Common myeloid progenitor, CD34-positive (primary cell): ENCODE measurements around the gene PEMT.

ENCODE experiments used
- CTCF ChIA-PET: fragments of 350-600 bp; sonication (Branson Sonifier 250); formaldehyde crosslinking; loops from one replicate; lab custom pipeline; 2021; ENCODE audit warnings: antibody characterized with exemption; lab: Charles Lee
- POLR2A ChIA-PET: fragments of 350-600 bp; sonication (Branson Sonifier 250); formaldehyde crosslinking; loops from one replicate; lab custom pipeline; 2021; ENCODE audit warnings: antibody characterized with exemption; lab: Charles Lee
- DNase-seq, 3 donors: peaks; one replicate each; pipeline versions ENCODE4 v3.0.0 to v3.0.0-alpha.2; 2013
- H3K27ac ChIP-seq, 2 experiments: 1 replicate in 1 of 2; 2 replicates in 1 of 2; pipeline ENCODE4 v1.7.0; 2013; ENCODE audit warnings: inconsistent platforms in 2 of 2, low read length in 2 of 2, mild to moderate bottlenecking in 2 of 2, low read depth in 1 of 2, moderate library complexity in 1 of 2; ENCODE audit not compliant: severe bottlenecking in 2 of 2, insufficient read depth in 1 of 2, poor library complexity in 1 of 2
- H3K27me3 ChIP-seq, 5 experiments: replicated peaks in 2 of 5; 1 replicate in 3 of 5; 2 replicates in 2 of 5; pipeline versions ENCODE4 v1.6.1 to v1.7.0; 2013; ENCODE audit warnings: low read length in 4 of 5, mild to moderate bottlenecking in 2 of 5, moderate library complexity in 2 of 5, inconsistent platforms in 1 of 5; ENCODE audit not compliant: insufficient read depth in 5 of 5, control insufficient read depth in 4 of 5
- H3K36me3 ChIP-seq, 4 experiments: 1 replicate in 2 of 4; 2 replicates in 2 of 4; pipeline versions ENCODE4 v1.6.1 to v1.7.0; 2013; ENCODE audit warnings: low read length in 3 of 4, control low read depth in 1 of 4, mild to moderate bottlenecking in 1 of 4; ENCODE audit not compliant: control insufficient read depth in 4 of 4, insufficient read depth in 4 of 4
- H3K4me1 ChIP-seq, 4 experiments: 1 replicate in 3 of 4; 2 replicates in 1 of 4; pipeline versions ENCODE4 v1.6.1 to v1.7.1; 2013; ENCODE audit warnings: low read length in 3 of 4, mild to moderate bottlenecking in 3 of 4, control low read depth in 1 of 4, inconsistent platforms in 1 of 4, moderate library complexity in 1 of 4; ENCODE audit not compliant: control insufficient read depth in 4 of 4, insufficient read depth in 4 of 4; ENCODE audit errors: control extremely low read depth in 1 of 4
- H3K4me3 ChIP-seq, 7 experiments: 1 replicate in 4 of 7; 2 replicates in 3 of 7; pipeline versions ENCODE4 v1.5.1 to v1.7.0; 2013; ENCODE audit warnings: mild to moderate bottlenecking in 7 of 7, low read length in 6 of 7, moderate library complexity in 6 of 7, inconsistent platforms in 2 of 7, low read depth in 2 of 7, control low read depth in 1 of 7; ENCODE audit not compliant: insufficient read depth in 4 of 7, control insufficient read depth in 1 of 7; ENCODE audit errors: extremely low read depth in 1 of 7
- H3K9me3 ChIP-seq, 5 experiments: 1 replicate in 4 of 5; 2 replicates in 1 of 5; pipeline versions ENCODE4 v1.6.1 to v1.7.1; 2013; ENCODE audit warnings: low read length in 4 of 5, mild to moderate bottlenecking in 2 of 5, inconsistent platforms in 1 of 5, low read depth in 1 of 5, moderate library complexity in 1 of 5; ENCODE audit not compliant: control insufficient read depth in 4 of 5, insufficient read depth in 2 of 5; ENCODE audit errors: control extremely low read depth in 1 of 5
- WGBS: methylation state at CpG from one replicate; pipeline ENCODE4 v1.1.5; 2013; ENCODE audit not compliant: insufficient coverage; 5-methylcytosine and 5-hydroxymethylcytosine counted together

PEMT gene

DNA sequence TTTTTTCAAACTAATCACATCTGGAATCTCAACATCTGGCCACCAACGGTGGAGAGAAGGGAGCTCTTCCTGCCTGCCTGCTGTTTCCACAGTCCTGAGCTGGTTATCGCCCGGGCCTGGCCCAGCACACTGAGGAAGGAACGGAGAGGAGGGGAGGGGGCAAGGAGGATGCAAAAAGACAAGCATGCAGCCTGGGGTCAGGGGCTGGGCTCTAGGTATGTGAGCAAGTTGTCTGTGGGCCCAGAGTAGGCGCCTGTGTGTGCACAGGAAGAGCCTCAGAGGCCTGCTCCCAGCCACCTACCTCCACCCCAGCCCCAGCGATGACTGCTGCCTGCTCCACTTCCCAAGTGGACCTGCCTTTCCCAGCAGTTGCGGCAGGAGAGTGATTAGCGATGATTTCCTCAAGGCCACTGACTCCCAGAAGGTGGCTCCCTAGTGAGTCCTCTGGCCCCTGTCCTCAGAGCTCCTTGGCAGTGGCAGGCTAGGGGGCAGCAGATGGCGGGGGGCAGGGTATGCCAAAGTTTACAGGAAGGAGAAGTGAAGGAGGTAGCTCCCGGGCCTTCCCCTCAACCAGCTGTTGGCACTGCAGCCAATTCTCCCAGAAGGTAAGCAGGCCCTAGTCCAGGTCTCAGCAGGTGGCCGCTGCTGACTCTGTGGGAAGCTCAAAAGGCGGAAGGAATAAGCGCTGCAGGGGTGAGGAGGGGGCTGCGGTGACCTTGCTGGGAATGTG is 68.3 kb downstream of the PEMT start:
- WGBS = 54% methylated on average over 10 of the region's 14 CpGs
- H3K27me3 ChIP-seq = no peaks in the 10 kb centered on the region
- H3K27ac ChIP-seq = peak overlapping the region in 1 of 2 experiments; percentile 50
- no peaks in the 10 kb centered on the region for H3K9me3 ChIP-seq
- peaks cover 0 to 4% (median 0%) of the 10 kb centered on the region in 4 experiments for H3K36me3 ChIP-seq
- ChIA-PET CTCF (interaction anchor here (0.6 to 1.5 kb wide), 8 partner anchors 10 to 141 kb away, joined by 3 to 8 read pairs (median 4); partner anchors contain the start of gene PEMT), POLR2A (no interaction called here)
- peak; percentile 19 to 65 (median 51) for DNase-seq
- no peak overlapping the region for H3K4me3 ChIP-seq
- H3K4me1 ChIP-seq = peaks cover 0 to 22% (median 11%) of the 10 kb centered on the region in 4 experiments

- Histone ChIP-seq H3K4me1 (peaks cover 0 to 22% (median 11%) of the 10 kb centered on the region in 4 experiments), H3K27me3 (no peaks in the 10 kb centered on the region), H3K4me3 (no peak overlapping the region), H3K27ac (no peak overlapping the region), H3K9me3 (no peaks in the 10 kb centered on the region), H3K36me3 (peaks cover 0 to 4% (median 0%) of the 10 kb centered on the region in 4 experiments)
- ChIA-PET POLR2A (no interaction called here), CTCF (interaction anchor here (0.6 to 1.8 kb wide), 4 partner anchors 15 to 48 kb away, joined by 3 to 8 read pairs (median 5); no protein-coding TSS in a partner anchor)
- 93% methylated on average over 22 of the region's 22 CpGs for WGBS
- DNase-seq = no peak
Observed at GRCh38 chr17:17520599-17521232, 70.8 kb downstream of the PEMT start.

- WGBS = 100% methylated on average over 5 of the region's 10 CpGs
- ChIA-PET POLR2A (no interaction called here), CTCF (interaction anchor here (0.6 to 1.5 kb wide), 4 partner anchors 16 to 231 kb away, joined by 3 to 5 read pairs (median 4); no protein-coding TSS in a partner anchor)
- H3K27ac ChIP-seq = no peak overlapping the region
- no peaks in the 10 kb centered on the region for H3K9me3 ChIP-seq
- H3K4me3 ChIP-seq = no peak overlapping the region
- no peak for DNase-seq
- H3K36me3 ChIP-seq = peaks cover 0 to 4% (median 0%) of the 10 kb centered on the region in 4 experiments
- H3K4me1 ChIP-seq = peaks cover 0 to 18% (median 11%) of the 10 kb centered on the region in 4 experiments
- no peaks in the 10 kb centered on the region for H3K27me3 ChIP-seq
Observed at GRCh38 chr17:17519886-17520285, 71.6 kb downstream of the PEMT start.

DNA sequence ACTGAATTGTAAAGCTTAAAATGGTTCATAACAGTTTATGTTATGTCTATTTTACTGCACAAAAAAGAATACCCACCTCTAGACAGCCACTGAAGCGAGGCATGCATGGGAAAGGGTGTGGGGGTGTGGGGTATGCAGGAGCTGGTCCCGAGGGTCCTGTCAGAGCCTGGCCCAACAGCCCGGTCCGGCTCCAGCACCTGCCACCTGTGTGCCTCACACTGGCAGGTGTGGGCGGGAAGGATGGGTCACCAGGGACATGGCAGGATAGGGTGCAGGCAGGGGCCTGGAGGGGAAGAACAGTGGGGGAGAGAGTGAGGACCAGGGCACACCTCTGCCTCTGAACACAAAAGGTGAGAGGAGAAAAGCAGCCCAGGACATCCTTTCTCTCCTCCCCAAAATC is 72.6 kb downstream of the PEMT start:
- Histone ChIP-seq H3K9me3 (no peaks in the 10 kb centered on the region), H3K4me3 (no peak overlapping the region), H3K36me3 (peaks cover 0 to 4% (median 0%) of the 10 kb centered on the region in 4 experiments), H3K4me1 (peaks cover 0 to 18% (median 11%) of the 10 kb centered on the region in 4 experiments), H3K27me3 (no peaks in the 10 kb centered on the region), H3K27ac (no peak overlapping the region)
- ChIA-PET CTCF (interaction anchor here (0.6 to 1.5 kb wide), 3 partner anchors 25 to 232 kb away, joined by 3 to 4 read pairs (median 3); no protein-coding TSS in a partner anchor), POLR2A (no interaction called here)
- WGBS = 100% methylated on average over 3 of the region's 5 CpGs
- no peak for DNase-seq

- peaks cover 0 to 4% (median 0%) of the 10 kb centered on the region in 4 experiments for H3K36me3 ChIP-seq
- H3K4me3 ChIP-seq = no peak overlapping the region
- ChIA-PET CTCF (interaction anchor here (0.6 to 2.0 kb wide), 4 partner anchors 21 to 163 kb away, joined by 3 to 5 read pairs (median 4); no protein-coding TSS in a partner anchor), POLR2A (no interaction called here)
- WGBS = 92% methylated on average over 14 of the region's 15 CpGs
- DNase-seq = no peak
- no peaks in the 10 kb centered on the region for H3K27me3 ChIP-seq
- peaks cover 0 to 10% (median 4%) of the 10 kb centered on the region in 4 experiments for H3K4me1 ChIP-seq
- no peaks in the 10 kb centered on the region for H3K9me3 ChIP-seq
- H3K27ac ChIP-seq = no peak overlapping the region
Observed at GRCh38 chr17:17518014-17518413, 73.5 kb downstream of the PEMT start.

- no peak overlapping the region for H3K4me3 ChIP-seq
- H3K27ac ChIP-seq = no peak overlapping the region
- no peaks in the 10 kb centered on the region for H3K9me3 ChIP-seq
- WGBS = 95% methylated on average over 7 of the region's 14 CpGs
- no peak for DNase-seq
- no peaks in the 10 kb centered on the region for H3K27me3 ChIP-seq
- ChIA-PET POLR2A (no interaction called here), CTCF (interaction anchor here (1.3 to 2.0 kb wide), 2 partner anchors 20 to 51 kb away, joined by 5 read pairs; no protein-coding TSS in a partner anchor)
- H3K4me1 ChIP-seq = peaks cover 0 to 10% (median 5%) of the 10 kb centered on the region in 4 experiments
- H3K36me3 ChIP-seq = peaks cover 0 to 4% (median 0%) of the 10 kb centered on the region in 4 experiments
Observed at GRCh38 chr17:17516941-17517720, 74.4 kb downstream of the PEMT start.
